Mesendoderm (in vitro differentiated cells): ENCODE data around the gene SWT1.

Source experiments
- DNase-seq: peaks from one replicate; pipeline ENCODE4 v3.0.0; 2013
- H2AK5ac ChIP-seq: 2 replicates; pipeline ENCODE4 v1.6.1; 2013; ENCODE audit warnings: low read length, inconsistent platforms
- H2BK120ac ChIP-seq: 2 replicates; pipeline ENCODE4 v1.6.1; 2013; ENCODE audit warnings: low read depth, mild to moderate bottlenecking, low read length, moderate library complexity, mixed read lengths
- H2BK15ac ChIP-seq: replicated peaks from 2 replicates; pipeline ENCODE4 v1.6.1; 2013; ENCODE audit warnings: low read depth, mild to moderate bottlenecking, moderate library complexity
- H2BK5ac ChIP-seq: 2 replicates; pipeline ENCODE4 v1.6.1; 2013; ENCODE audit warnings: low read length, inconsistent platforms
- H3K18ac ChIP-seq: 2 replicates; pipeline ENCODE4 v1.6.1; 2013; ENCODE audit warnings: mild to moderate bottlenecking, low read length, mixed read lengths
- H3K23ac ChIP-seq: one replicate; pipeline ENCODE4 v1.6.1; 2013; ENCODE audit warnings: low read length
- H3K27ac ChIP-seq: 2 replicates; pipeline ENCODE4 v1.5.1; 2013; ENCODE audit warnings: low read depth, mild to moderate bottlenecking, inconsistent platforms, low read length, moderate library complexity
- H3K27me3 ChIP-seq: 2 replicates; pipeline ENCODE4 v1.6.1; 2013; ENCODE audit warnings: low read length, control low read depth, mild to moderate bottlenecking, inconsistent platforms; ENCODE audit not compliant: insufficient read depth, poor library complexity
- H3K36me3 ChIP-seq: 2 replicates; pipeline ENCODE4 v1.6.1; 2013; ENCODE audit warnings: low read length, inconsistent platforms; ENCODE audit not compliant: control insufficient read depth, insufficient read depth
- H3K4ac ChIP-seq: one replicate; pipeline ENCODE4 v1.6.1; 2013; ENCODE audit warnings: low read depth, mild to moderate bottlenecking, low read length, moderate library complexity
- H3K4me1 ChIP-seq: 2 replicates; pipeline ENCODE4 v1.6.1; 2013; ENCODE audit warnings: low read depth, low read length, inconsistent platforms; ENCODE audit not compliant: control insufficient read depth
- H3K4me2 ChIP-seq: 2 replicates; pipeline ENCODE4 v1.6.1; 2013; ENCODE audit warnings: low read length
- H3K4me3 ChIP-seq: 2 replicates; pipeline ENCODE4 v1.5.1; 2013; ENCODE audit warnings: mild to moderate bottlenecking, low read length
- H3K56ac ChIP-seq: one replicate; pipeline ENCODE4 v1.6.1; 2013; ENCODE audit warnings: low read length
- H3K79me1 ChIP-seq: 2 replicates; pipeline ENCODE4 v1.6.1; 2013; ENCODE audit warnings: low read length, inconsistent platforms
- H3K79me2 ChIP-seq: 2 replicates; pipeline ENCODE4 v1.6.1; 2013; ENCODE audit warnings: mild to moderate bottlenecking, low read length; ENCODE audit not compliant: control insufficient read depth, insufficient read depth
- H3K9ac ChIP-seq: 2 replicates; pipeline ENCODE4 v1.6.1; 2013; ENCODE audit warnings: low read length, inconsistent platforms
- H4K5ac ChIP-seq: one replicate; pipeline ENCODE4 v1.6.1; 2013; ENCODE audit warnings: low read length
- H4K8ac ChIP-seq: one replicate; pipeline ENCODE4 v1.6.1; 2013; ENCODE audit warnings: low read depth, mild to moderate bottlenecking, control low read depth, low read length, moderate library complexity
- WGBS: extraction: QIAGEN DNeasy Blood & Tissue Kit; methylation state at CpG from one replicate; pipeline ENCODE4 v1.1.7; 2013; ENCODE audit warnings: low lambda C conversion rate, missing lambda C conversion rate; ENCODE audit not compliant: insufficient coverage; ENCODE audit errors: extremely low coverage; 5-methylcytosine and 5-hydroxymethylcytosine counted together

The SWT1 gene

GRCh38 chr1:185328255-185328654 lies 171.3 kb downstream of the SWT1 start:
- DNase-seq, result no peak
- no peaks in the 10 kb centered on the region for H3K27me3 ChIP-seq
- no peaks in the 10 kb centered on the region for H3K36me3 ChIP-seq
- H4K5ac ChIP-seq, result no peak overlapping the region
- no peak overlapping the region for H2BK120ac ChIP-seq
- H3K79me2 ChIP-seq, result no peaks in the 10 kb centered on the region
- no peak overlapping the region for H3K4me2 ChIP-seq
- H2AK5ac ChIP-seq, result no peak overlapping the region
- H3K18ac ChIP-seq, result no peak overlapping the region
- H4K8ac ChIP-seq, result no peak overlapping the region
- no peak overlapping the region for H3K23ac ChIP-seq
- no peak overlapping the region for H2BK15ac ChIP-seq
- peaks cover 7% of the 10 kb centered on the region for H3K4me1 ChIP-seq
- no peak overlapping the region for H3K4me3 ChIP-seq
- no CpG with 5 or more reads among the region's 4 CpGs for WGBS
- no peak overlapping the region for H3K4ac ChIP-seq
- H2BK5ac ChIP-seq, result no peak overlapping the region
- H3K27ac ChIP-seq, result no peak overlapping the region
- H3K56ac ChIP-seq, result no peak overlapping the region
- H3K79me1 ChIP-seq, result no peaks in the 10 kb centered on the region
- no peak overlapping the region for H3K9ac ChIP-seq

DNA sequence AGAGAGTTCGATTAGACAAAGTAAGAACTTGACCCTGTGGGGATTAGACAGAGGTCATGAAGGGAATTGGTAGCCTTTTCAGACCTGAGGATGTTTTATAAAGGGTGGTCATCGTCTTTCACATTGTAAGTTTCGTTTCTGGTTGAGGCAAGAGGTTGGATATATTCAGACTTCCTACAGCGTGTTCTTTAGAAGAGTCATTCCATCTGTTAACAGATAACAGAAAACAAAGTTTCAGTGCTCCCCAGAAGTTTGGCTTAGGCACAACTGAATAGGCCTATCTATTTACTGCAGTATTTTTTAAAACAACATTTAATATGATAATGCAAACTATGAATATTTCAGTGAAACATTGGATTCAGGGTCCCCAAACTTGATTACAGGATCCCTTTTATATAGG lies 177.2 kb downstream of the SWT1 start:
- Histone ChIP-seq H3K79me2 (no peaks in the 10 kb centered on the region), H3K36me3 (no peaks in the 10 kb centered on the region), H3K4me2 (no peak overlapping the region), H3K56ac (no peak overlapping the region), H3K18ac (no peak overlapping the region), H3K4me1 (peaks cover 8% of the 10 kb centered on the region), H2AK5ac (no peak overlapping the region), H3K27ac (no peak overlapping the region), H3K4me3 (no peak overlapping the region), H3K27me3 (no peaks in the 10 kb centered on the region), H3K23ac (no peak overlapping the region), H4K5ac (no peak overlapping the region), H3K9ac (no peak overlapping the region), H4K8ac (no peak overlapping the region), H3K79me1 (no peaks in the 10 kb centered on the region), H2BK15ac (no peak overlapping the region), H3K4ac (no peak overlapping the region), H2BK120ac (no peak overlapping the region), H2BK5ac (no peak overlapping the region)
- WGBS, result no CpG with 5 or more reads among the region's 4 CpGs
- no peak for DNase-seq

DNA sequence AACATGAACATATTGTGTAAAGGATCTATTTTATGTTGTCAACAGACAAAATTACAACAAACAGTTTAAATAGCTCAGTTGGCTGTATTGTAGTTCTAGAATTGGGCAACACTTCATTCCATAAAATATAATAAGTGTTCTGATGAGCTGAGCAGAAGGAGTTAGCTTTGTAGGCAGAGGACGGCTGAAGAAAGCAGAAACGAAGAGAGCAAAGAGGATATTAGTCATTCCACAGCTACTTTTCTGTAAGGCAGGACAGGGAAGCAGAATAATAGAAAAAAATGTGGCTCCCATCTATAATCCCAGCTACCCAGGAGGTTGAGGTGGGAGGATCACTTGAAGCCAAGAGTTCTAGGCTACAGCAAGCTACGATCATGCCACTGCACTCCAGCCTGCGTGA lies 180.3 kb downstream of the SWT1 start:
- no CpG with 5 or more reads among the region's 4 CpGs for WGBS
- no peak for DNase-seq
- Histone ChIP-seq H3K79me2 (no peaks in the 10 kb centered on the region), H2AK5ac (no peak overlapping the region), H3K27me3 (no peaks in the 10 kb centered on the region), H2BK120ac (no peak overlapping the region), H4K5ac (no peak overlapping the region), H2BK15ac (no peak overlapping the region), H3K4me3 (no peak overlapping the region), H3K9ac (no peak overlapping the region), H3K56ac (no peak overlapping the region), H3K4me1 (peaks cover 14% of the 10 kb centered on the region), H4K8ac (no peak overlapping the region), H3K36me3 (no peaks in the 10 kb centered on the region), H3K4ac (no peak overlapping the region), H3K23ac (no peak overlapping the region), H3K79me1 (no peaks in the 10 kb centered on the region), H3K18ac (no peak overlapping the region), H3K27ac (no peak overlapping the region), H2BK5ac (no peak overlapping the region), H3K4me2 (no peak overlapping the region)

GRCh38 chr1:185338719-185339622 lies 182.0 kb downstream of the SWT1 start:
- WGBS, result no CpG with 5 or more reads among the region's 8 CpGs
- H3K4ac ChIP-seq, result no peak overlapping the region
- no peak overlapping the region for H3K56ac ChIP-seq
- H2AK5ac ChIP-seq, result no peak overlapping the region
- no peaks in the 10 kb centered on the region for H3K27me3 ChIP-seq
- H3K9ac ChIP-seq, result no peak overlapping the region
- H3K79me2 ChIP-seq, result no peaks in the 10 kb centered on the region
- no peak overlapping the region for H3K27ac ChIP-seq
- no peak overlapping the region for H2BK15ac ChIP-seq
- no peak overlapping the region for H4K8ac ChIP-seq
- no peak overlapping the region for H3K4me3 ChIP-seq
- H3K4me2 ChIP-seq, result no peak overlapping the region
- H4K5ac ChIP-seq, result no peak overlapping the region
- no peak overlapping the region for H2BK120ac ChIP-seq
- no peaks in the 10 kb centered on the region for H3K36me3 ChIP-seq
- H3K79me1 ChIP-seq, result no peaks in the 10 kb centered on the region
- H3K23ac ChIP-seq, result no peak overlapping the region
- no peak for DNase-seq
- H3K18ac ChIP-seq, result no peak overlapping the region
- H3K4me1 ChIP-seq, result peaks cover 7% of the 10 kb centered on the region
- no peak overlapping the region for H2BK5ac ChIP-seq

GRCh38 chr1:185341196-185341781 lies 184.3 kb downstream of the SWT1 start:
- Histone ChIP-seq H3K56ac (no peak overlapping the region), H3K27ac (peak overlapping the region; percentile 75), H3K9ac (no peak overlapping the region), H2BK15ac (no peak overlapping the region), H2AK5ac (peak overlapping the region; percentile 25), H2BK5ac (peak overlapping the region; percentile 90), H3K79me2 (no peaks in the 10 kb centered on the region), H3K4me2 (no peak overlapping the region), H3K18ac (peak overlapping the region; percentile 11), H3K79me1 (no peaks in the 10 kb centered on the region), H3K4me3 (no peak overlapping the region), H2BK120ac (peak overlapping the region; percentile 8), H3K36me3 (no peaks in the 10 kb centered on the region), H4K8ac (no peak overlapping the region), H3K4me1 (peaks cover 7% of the 10 kb centered on the region), H4K5ac (no peak overlapping the region), H3K27me3 (no peaks in the 10 kb centered on the region), H3K23ac (no peak overlapping the region), H3K4ac (no peak overlapping the region)
- DNase-seq, result no peak
